Upper lobe of left lung (tissue), 4 donors: ENCODE data around the gene ZC3H6.

Experiments
- POLR2A ChIP-seq, 4 donors: fragments of 450-650 bp; IDR thresholded peaks; one replicate each; pipeline ENCODE4 v1.5.1; 2016 to 2017; ENCODE audit warnings: antibody characterized with exemption in 4 of 4, mild to moderate bottlenecking in 2 of 4
- POLR2AphosphoS5 ChIP-seq, 2 donors: sonication (generic); formaldehyde crosslinking; IDR thresholded peaks; one replicate each; pipeline ENCODE4 v1.5.1; 2017; ENCODE audit warnings: antibody characterized with exemption in 2 of 2
- TF ChIP-seq, protein P1 (sequence below), 6 experiments: fragments of 450-650 bp in 4 of 6; fragments of 200-600 bp in 2 of 6; sonication (generic) in 2 of 6; IDR thresholded peaks; one replicate each; pipeline ENCODE4 v1.5.1; 2016 to 2019; ENCODE audit warnings: antibody characterized with exemption in 6 of 6

DNA sequence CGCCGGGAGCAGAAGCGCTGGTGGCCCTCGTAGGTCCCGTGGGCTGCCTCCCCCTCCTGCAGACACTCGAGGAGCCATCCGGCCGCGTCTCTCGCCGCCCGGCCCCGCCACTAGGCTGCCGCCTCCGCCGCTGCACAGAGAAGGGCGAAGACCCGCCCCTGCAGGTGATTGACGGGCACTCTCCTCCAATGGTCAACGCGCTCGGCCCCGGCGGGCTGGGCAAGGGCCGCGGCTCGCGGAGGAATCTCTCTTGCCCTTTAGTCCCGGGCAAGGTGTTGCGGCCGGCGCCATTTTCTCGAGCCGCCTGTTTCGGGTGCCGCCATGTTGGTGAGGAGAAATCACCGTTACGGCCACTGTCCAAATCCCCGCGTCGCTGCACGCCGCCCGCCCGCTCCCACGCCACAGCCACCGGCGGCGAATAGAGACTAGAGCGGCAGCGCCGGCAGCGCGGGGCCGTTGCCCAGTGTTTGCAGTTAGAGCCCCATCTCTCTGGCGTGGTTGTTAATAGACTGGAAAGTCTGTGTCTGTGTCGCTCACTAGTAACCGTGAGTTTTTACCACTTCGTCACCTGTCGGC lies at the start of gene ZC3H6:
- TF ChIP-seq, protein P1, sequence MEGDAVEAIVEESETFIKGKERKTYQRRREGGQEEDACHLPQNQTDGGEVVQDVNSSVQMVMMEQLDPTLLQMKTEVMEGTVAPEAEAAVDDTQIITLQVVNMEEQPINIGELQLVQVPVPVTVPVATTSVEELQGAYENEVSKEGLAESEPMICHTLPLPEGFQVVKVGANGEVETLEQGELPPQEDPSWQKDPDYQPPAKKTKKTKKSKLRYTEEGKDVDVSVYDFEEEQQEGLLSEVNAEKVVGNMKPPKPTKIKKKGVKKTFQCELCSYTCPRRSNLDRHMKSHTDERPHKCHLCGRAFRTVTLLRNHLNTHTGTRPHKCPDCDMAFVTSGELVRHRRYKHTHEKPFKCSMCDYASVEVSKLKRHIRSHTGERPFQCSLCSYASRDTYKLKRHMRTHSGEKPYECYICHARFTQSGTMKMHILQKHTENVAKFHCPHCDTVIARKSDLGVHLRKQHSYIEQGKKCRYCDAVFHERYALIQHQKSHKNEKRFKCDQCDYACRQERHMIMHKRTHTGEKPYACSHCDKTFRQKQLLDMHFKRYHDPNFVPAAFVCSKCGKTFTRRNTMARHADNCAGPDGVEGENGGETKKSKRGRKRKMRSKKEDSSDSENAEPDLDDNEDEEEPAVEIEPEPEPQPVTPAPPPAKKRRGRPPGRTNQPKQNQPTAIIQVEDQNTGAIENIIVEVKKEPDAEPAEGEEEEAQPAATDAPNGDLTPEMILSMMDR (IDR thresholded peaks at IDR 0.05), result peak in 5 of 6 experiments; percentile 31 to 77 (median 68)
- TF ChIP-seq POLR2A (IDR thresholded peaks at IDR 0.05) (peak; percentile 26 to 98 (median 88)), POLR2AphosphoS5 (IDR thresholded peaks at IDR 0.05) (peak; percentile 96 to 98)
